Ovary (tissue), 9 donors: ENCODE results near the gene HS3ST4. TPM values are rescaled to one million over a fixed set of nuclear protein-coding genes. Genes with fewer than 3 reads are reported as not detected.

Source experiments
- DNase-seq, 5 donors: peaks; one replicate each; pipeline ENCODE4 v3.0.0-alpha.2; 2019 to 2020
- H3K27ac ChIP-seq, 2 donors: fragments of 200-600 bp; one replicate each; pipeline versions ENCODE4 v1.5.1 to v1.8.0; 2019 to 2022
- H3K27me3 ChIP-seq: fragments of 200-600 bp; one replicate; pipeline ENCODE4 v1.8.0; 2022
- H3K36me3 ChIP-seq: fragments of 200-600 bp; sonication (generic); one replicate; pipeline ENCODE4 v1.5.1; 2019
- H3K4me1 ChIP-seq: one replicate; pipeline ENCODE4 v1.8.1; 2013; ENCODE audit warnings: mild to moderate bottlenecking, moderate library complexity; ENCODE audit not compliant: insufficient read depth
- H3K4me3 ChIP-seq: fragments of 200-600 bp; sonication (generic); one replicate; pipeline ENCODE4 v1.5.1; 2017
- H3K9me3 ChIP-seq, 2 donors: fragments of 200-600 bp in 1 of 2; sonication (generic) in 1 of 2; one replicate each; pipeline versions ENCODE4 v1.5.1 to v1.8.1; 2013 to 2019; ENCODE audit warnings: mild to moderate bottlenecking in 1 of 2, moderate library complexity in 1 of 2
- CTCF ChIP-seq, 3 donors: fragments of 450-650 bp in 2 of 3; fragments of 200-600 bp in 1 of 3; IDR thresholded peaks; one replicate each; pipeline versions ENCODE4 v1.5.1 to v1.8.0; 2016 to 2022; ENCODE audit warnings: antibody characterized with exemption in 3 of 3, mild to moderate bottlenecking in 1 of 3
- EP300 ChIP-seq: sonication (generic); formaldehyde crosslinking; IDR thresholded peaks from one replicate; pipeline ENCODE4 v1.6.1; 2017; ENCODE audit warnings: antibody characterized with exemption
- POLR2A ChIP-seq: fragments of 450-650 bp; IDR thresholded peaks from one replicate; pipeline ENCODE4 v1.6.1; 2017; ENCODE audit warnings: antibody characterized with exemption, mild to moderate bottlenecking, moderate library complexity
- WGBS, 3 donors: extraction: QIAGEN DNeasy Blood & Tissue Kit in 1 of 3; methylation state at CpG; one replicate each; pipeline versions ENCODE4 v1.1.5 to v1.1.7; 2013 to 2017; 5-methylcytosine and 5-hydroxymethylcytosine counted together
- intact Hi-C, 4 donors: fragments of 100-400 bp; cut with DNase I; formaldehyde crosslinking; loops; one replicate each; pipeline versions ENCODE4 v1.11.0 to v1.15.1; 2022 to 2023
- polyA plus RNA-seq, 2 donors: library from polyadenylated mRNA; stranded (reverse); fragments of 200-250 nt in 1 of 2; fragments of 350-450 nt in 1 of 2; fragmentation: Illumina TruSeq in 1 of 2; extraction: RNeasy Lipid Tissue Mini Kit (QIAGEN cat#74804) in 1 of 2; gene quantifications; one replicate each; pipeline ENCODE4 v1.2.3, GENCODE V29; 2013 to 2014
- total RNA-seq, 7 donors: library from RNA; depleted of rRNA in 2 of 7; stranded (reverse); fragments of >200 nt in 2 of 7; fragmentation: NEBNext Ultra II Directional in 3 of 7; extraction: Animal tissue kit (Norgen Biotek cat#: 25700) in 3 of 7; gene quantifications; one replicate each; pipeline versions ENCODE4 v1.1.0 to v1.2.4, GENCODE V29; 2016 to 2023
- donor health status: DM: no; HTN: no; CAD: no; lungs with moderate emphysema.
- donor health status: DM: no; HTN: no; CAD: no.
- donor health status: Bipolar disorder and iron deficiency.
- donor health status: DM: yes; HTN: yes; CAD: no.
- donor health status: DM: no; HTN: no; CAD: no.
- donor health status: DM: yes; HTN: yes; CAD: no.

HS3ST4 gene
- total and polyA plus RNA-seq, 9 donors: 0.10 to 0.34 TPM; not detected in 7

- H3K27ac ChIP-seq: no peak overlapping the region
- no peaks in the 10 kb centered on the region for H3K27me3 ChIP-seq
- no peaks in the 10 kb centered on the region for H3K9me3 ChIP-seq
- no peak for DNase-seq
- H3K36me3 ChIP-seq: no peaks in the 10 kb centered on the region
- H3K4me1 ChIP-seq: no peaks in the 10 kb centered on the region
- intact Hi-C loops: no loop called here
- 0 to 8% (median 8%) methylated on average over 2 of the region's 2 CpGs for WGBS, 3 donors
- no peak overlapping the region for H3K4me3 ChIP-seq
- TF ChIP-seq EP300 (no peak), POLR2A (no peak), CTCF (IDR thresholded peaks at IDR 0.05) (no peak)
These were observed 359.3 kb downstream of the HS3ST4 start for GRCh38 chr16:26051063-26051462.

GRCh38 chr16:26053889-26054288 is 362.1 kb downstream of the HS3ST4 start:
- Histone ChIP-seq H3K36me3 (no peaks in the 10 kb centered on the region), H3K27ac (no peak overlapping the region), H3K4me3 (no peak overlapping the region), H3K4me1 (no peaks in the 10 kb centered on the region), H3K27me3 (no peaks in the 10 kb centered on the region), H3K9me3 (no peaks in the 10 kb centered on the region)
- DNase-seq: no peak
- WGBS, 3 donors: 81 to 87% (median 81%) methylated on average over 3 of the region's 3 CpGs
- intact Hi-C loops: no loop called here
- TF ChIP-seq EP300: no peak
- TF ChIP-seq CTCF (IDR thresholded peaks at IDR 0.05): no peak
- no peak for TF ChIP-seq POLR2A

GRCh38 chr16:26058326-26058725 is 366.6 kb downstream of the HS3ST4 start:
- H3K36me3 ChIP-seq: no peaks in the 10 kb centered on the region
- 29 to 44% (median 36%) methylated on average over 3 of the region's 3 CpGs for WGBS, 3 donors
- TF ChIP-seq CTCF (IDR thresholded peaks at IDR 0.05): no peak
- TF ChIP-seq POLR2A: no peak
- TF ChIP-seq EP300: no peak
- no peak overlapping the region for H3K27ac ChIP-seq
- H3K27me3 ChIP-seq: no peaks in the 10 kb centered on the region
- no peaks in the 10 kb centered on the region for H3K9me3 ChIP-seq
- no peak overlapping the region for H3K4me3 ChIP-seq
- no peaks in the 10 kb centered on the region for H3K4me1 ChIP-seq
- intact Hi-C loops: no loop called here
- DNase-seq: no peak

- 41 to 50% (median 42%) methylated on average over 5 of the region's 5 CpGs for WGBS, 3 donors
- no peaks in the 10 kb centered on the region for H3K36me3 ChIP-seq
These were observed 378.7 kb downstream of the HS3ST4 start for GRCh38 chr16:26070302-26071100.

More at GRCh38 chr16:26070302-26071100, 378.7 kb downstream of the HS3ST4 start:
- DNase-seq: no peak
- Histone ChIP-seq H3K4me1 (no peaks in the 10 kb centered on the region), H3K4me3 (no peak overlapping the region), H3K27ac (no peak overlapping the region), H3K27me3 (no peaks in the 10 kb centered on the region), H3K9me3 (no peaks in the 10 kb centered on the region)
- intact Hi-C loops: no loop called here
- TF ChIP-seq EP300: no peak
- TF ChIP-seq CTCF (IDR thresholded peaks at IDR 0.05): no peak
- no peak for TF ChIP-seq POLR2A
